ENCODE data around the gene FUBP1.

Gene FUBP1

DNA sequence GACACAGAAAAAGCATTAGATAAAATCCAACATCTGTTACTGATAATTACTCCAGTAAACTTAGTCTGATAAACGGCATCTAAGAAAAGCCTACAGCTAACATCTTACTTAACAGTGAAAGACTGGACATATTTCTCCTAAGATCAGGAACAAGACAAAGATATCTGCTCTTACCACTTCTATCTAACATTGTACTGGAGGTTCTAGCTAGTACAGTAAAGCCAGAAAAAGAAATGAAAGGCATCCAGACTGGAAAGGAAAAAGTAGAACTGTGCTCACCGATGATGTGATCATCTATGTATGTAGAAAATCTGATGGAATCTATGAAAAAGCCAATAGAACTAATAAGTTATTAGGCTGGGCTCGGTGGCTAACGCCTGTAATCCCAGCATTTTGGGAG lies 68.8 kb downstream of the FUBP1 start:
- Mint-ChIP-seq H3K4me3 (no peak overlapping the region), H3K27ac (no peak overlapping the region), H3K4me1 (ENCODE audit: low read depth) (peaks cover 9% of the 10 kb centered on the region), H3K36me3 (ENCODE audit: low read depth) (no peaks in the 10 kb centered on the region), H3K27me3 (no peaks in the 10 kb centered on the region), H3K9me3 (no peaks in the 10 kb centered on the region)
- intact Hi-C loops (cut with micrococcal nuclease): no loop called here

- no peaks in the 10 kb centered on the region for H3K27me3 Mint-ChIP-seq
- peaks cover 9% of the 10 kb centered on the region for H3K4me1 Mint-ChIP-seq (ENCODE audit: low read depth)
- H3K36me3 Mint-ChIP-seq (ENCODE audit: low read depth): no peaks in the 10 kb centered on the region
- H3K27ac Mint-ChIP-seq: no peak overlapping the region
- intact Hi-C loops (cut with micrococcal nuclease): no loop called here
- H3K4me3 Mint-ChIP-seq: no peak overlapping the region
- no peaks in the 10 kb centered on the region for H3K9me3 Mint-ChIP-seq
Measured at GRCh38 chr1:77906624-77907023, 72.2 kb downstream of the FUBP1 start.

DNA sequence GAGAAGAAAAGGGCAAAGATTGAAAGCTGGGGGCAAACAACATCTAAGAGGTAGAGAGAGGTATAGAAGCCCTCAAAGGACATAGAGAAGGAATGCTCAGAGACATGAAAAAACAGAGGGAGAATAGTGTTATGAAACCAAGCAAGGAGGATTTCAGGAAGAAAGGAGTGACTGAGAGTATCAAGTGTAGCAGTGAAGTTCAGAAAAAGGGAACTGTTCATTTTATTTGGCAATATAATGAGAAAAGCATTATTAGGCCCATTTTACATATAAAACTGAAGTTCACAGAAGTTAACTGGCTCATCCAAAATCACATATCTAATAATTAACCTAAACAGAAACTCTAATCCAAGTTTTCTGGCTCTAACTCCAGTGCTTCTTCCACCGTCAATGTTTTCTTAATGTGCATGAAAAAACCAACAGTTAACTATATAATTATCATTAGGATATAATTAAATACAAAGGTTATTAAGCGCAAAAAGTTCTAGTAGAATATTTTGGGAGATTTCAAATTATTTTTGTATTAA lies 72.8 kb downstream of the FUBP1 start:
- Mint-ChIP-seq H3K27me3 (no peaks in the 10 kb centered on the region), H3K9me3 (no peaks in the 10 kb centered on the region), H3K27ac (no peak overlapping the region), H3K4me3 (no peak overlapping the region), H3K4me1 (ENCODE audit: low read depth) (peaks cover 9% of the 10 kb centered on the region), H3K36me3 (ENCODE audit: low read depth) (no peaks in the 10 kb centered on the region)
- intact Hi-C loops (cut with micrococcal nuclease): no loop called here

DNA sequence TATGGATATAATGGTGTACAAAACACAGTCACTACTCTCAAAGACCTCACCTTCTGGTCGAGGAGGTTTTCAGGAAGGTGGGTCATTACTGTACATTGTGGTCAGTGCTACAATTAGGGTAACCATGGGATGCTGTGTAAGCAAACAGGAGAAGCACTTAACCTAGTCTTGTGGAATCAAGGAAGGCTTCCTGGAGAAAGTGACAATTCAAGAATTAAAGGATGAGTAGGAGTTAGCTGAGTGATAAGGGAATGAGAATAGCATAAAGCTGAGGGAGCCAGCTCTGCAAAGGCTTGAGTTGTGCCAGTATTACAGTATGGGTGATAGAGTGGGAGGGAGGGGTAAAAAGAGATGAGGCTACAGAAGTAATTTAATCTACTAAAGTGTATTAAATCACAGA lies 73.3 kb downstream of the FUBP1 start:
- intact Hi-C loops (cut with micrococcal nuclease): no loop called here
- no peak overlapping the region for H3K27ac Mint-ChIP-seq
- no peak overlapping the region for H3K4me3 Mint-ChIP-seq
- no peaks in the 10 kb centered on the region for H3K36me3 Mint-ChIP-seq (ENCODE audit: low read depth)
- H3K9me3 Mint-ChIP-seq: no peaks in the 10 kb centered on the region
- peaks cover 9% of the 10 kb centered on the region for H3K4me1 Mint-ChIP-seq (ENCODE audit: low read depth)
- no peaks in the 10 kb centered on the region for H3K27me3 Mint-ChIP-seq

- Mint-ChIP-seq H3K9me3 (no peaks in the 10 kb centered on the region), H3K27me3 (no peaks in the 10 kb centered on the region), H3K4me1 (ENCODE audit: low read depth) (peaks cover 10% of the 10 kb centered on the region), H3K27ac (no peak overlapping the region), H3K36me3 (ENCODE audit: low read depth) (no peaks in the 10 kb centered on the region), H3K4me3 (no peak overlapping the region)
- intact Hi-C loops (cut with micrococcal nuclease): no loop called here
Measured at GRCh38 chr1:77900687-77901293, 78.1 kb downstream of the FUBP1 start.

GRCh38 chr1:77899647-77900320 lies 79.1 kb downstream of the FUBP1 start:
- Mint-ChIP-seq H3K36me3 (ENCODE audit: low read depth) (no peaks in the 10 kb centered on the region), H3K9me3 (no peaks in the 10 kb centered on the region), H3K27ac (no peak overlapping the region), H3K27me3 (no peaks in the 10 kb centered on the region), H3K4me3 (no peak overlapping the region), H3K4me1 (ENCODE audit: low read depth) (peaks cover 5% of the 10 kb centered on the region)
- intact Hi-C loops (cut with micrococcal nuclease): no loop called here

Data from dendritic cell treated with granulocyte-macrophage colony-stimulating factor and Interleukin-4, amounts not matched to agents 40 ng/mL and 50 ng/mL, for 4 days (primary cell).